ENCODE results near the gene ARPP21. TPM values are rescaled to one million over a fixed set of nuclear protein-coding genes. Genes with fewer than 3 reads are reported as not detected.

The ARPP21 gene
- total RNA-seq, 1 donor from 2014 or later: 54.3 TPM

- Histone ChIP-seq H3K4me3 (ENCODE audit: low read length in 3 of 3) (no peak overlapping the region), H3K4me1 (ENCODE audit: control insufficient read depth in 3 of 3, insufficient read depth in 3 of 3, low read length in 3 of 3) (peaks cover 5 to 13% (median 12%) of the 10 kb centered on the region in 3 donors), H3K9ac (ENCODE audit: low read depth in 1 of 3, low read length in 3 of 3) (no peak overlapping the region), H3K36me3 (ENCODE audit: control insufficient read depth in 3 of 3, insufficient read depth in 3 of 3, low read length in 3 of 3) (no peaks in the 10 kb centered on the region), H3K27me3 (ENCODE audit: control insufficient read depth in 3 of 3, insufficient read depth in 3 of 3, low read length in 3 of 3) (no peaks in the 10 kb centered on the region), H3K27ac (ENCODE audit: low read depth, low read length) (no peak overlapping the region), H3K9me3 (ENCODE audit: control insufficient read depth in 3 of 3, low read length in 3 of 3) (no peaks in the 10 kb centered on the region)
Measured at GRCh38 chr3:35761311-35761710, 122.0 kb downstream of the ARPP21 start.

DNA sequence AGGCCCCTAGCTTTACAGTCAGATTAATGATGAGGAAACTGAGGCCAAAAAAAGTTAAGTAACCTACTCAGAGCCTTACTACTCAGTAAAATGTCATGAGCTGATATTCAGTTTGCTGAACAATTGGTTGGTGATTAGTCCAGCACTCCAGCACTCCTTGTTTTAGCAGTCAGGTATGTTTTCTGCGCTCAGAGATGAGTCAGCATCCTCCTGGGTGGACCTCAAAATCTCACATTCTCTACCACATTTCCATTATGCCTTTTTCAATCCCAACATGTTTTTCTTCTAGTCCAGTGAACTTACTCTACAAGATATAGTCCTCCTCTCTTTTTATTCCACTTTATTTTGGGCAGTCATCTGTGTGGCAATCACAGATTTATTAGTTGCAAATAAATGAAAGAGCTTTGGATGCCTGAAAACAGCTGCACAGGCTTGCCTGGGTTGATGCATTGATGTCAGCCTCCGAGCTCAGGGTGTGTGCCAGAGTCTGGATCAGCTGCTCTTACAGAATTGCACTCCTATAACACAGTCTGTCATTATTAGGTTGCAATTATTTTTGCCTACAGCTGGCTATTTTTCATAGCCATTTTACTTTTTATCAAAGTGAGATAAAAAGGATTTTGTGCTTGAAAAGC lies 133.2 kb downstream of the ARPP21 start:
- Histone ChIP-seq H3K4me1 (ENCODE audit: control insufficient read depth in 3 of 3, insufficient read depth in 3 of 3, low read length in 3 of 3) (peaks cover 12 to 18% (median 13%) of the 10 kb centered on the region in 3 donors), H3K36me3 (ENCODE audit: control insufficient read depth in 3 of 3, insufficient read depth in 3 of 3, low read length in 3 of 3) (peaks cover 0 to 8% (median 0%) of the 10 kb centered on the region in 3 donors)

DNA sequence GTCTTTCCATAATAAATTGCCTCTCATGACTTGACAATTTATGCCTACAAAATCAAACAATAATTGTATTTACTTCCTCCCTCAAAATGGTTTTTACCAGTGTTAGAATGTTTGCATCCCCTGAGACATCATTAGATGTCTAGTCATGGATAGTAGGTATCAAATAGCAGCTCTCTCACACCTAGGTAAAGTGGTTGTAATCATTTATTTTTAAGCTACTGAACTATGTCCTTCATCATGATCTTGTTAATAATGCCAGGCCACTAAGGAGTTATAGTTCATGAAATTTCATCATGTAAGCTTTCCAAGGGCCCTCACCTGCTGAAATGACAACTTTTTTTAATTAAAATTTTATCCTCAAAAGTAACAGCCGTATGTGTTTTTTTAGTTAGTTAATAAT lies 134.1 kb downstream of the ARPP21 start:
- no peaks in the 10 kb centered on the region for H3K9me3 ChIP-seq (ENCODE audit: control insufficient read depth in 3 of 3, low read length in 3 of 3)
- peak overlapping the region; percentile 66 for H3K27ac ChIP-seq (ENCODE audit: low read depth, low read length)
- H3K4me3 ChIP-seq (ENCODE audit: low read length in 3 of 3): no peak overlapping the region
- H3K9ac ChIP-seq (ENCODE audit: low read depth in 1 of 3, low read length in 3 of 3): no peak overlapping the region
- H3K36me3 ChIP-seq (ENCODE audit: control insufficient read depth in 3 of 3, insufficient read depth in 3 of 3, low read length in 3 of 3): peaks cover 0 to 3% (median 0%) of the 10 kb centered on the region in 3 donors
- H3K4me1 ChIP-seq (ENCODE audit: control insufficient read depth in 3 of 3, insufficient read depth in 3 of 3, low read length in 3 of 3): peaks cover 12 to 18% (median 13%) of the 10 kb centered on the region in 3 donors
- no peaks in the 10 kb centered on the region for H3K27me3 ChIP-seq (ENCODE audit: control insufficient read depth in 3 of 3, insufficient read depth in 3 of 3, low read length in 3 of 3)

More for the DNA sequence above, 133.2 kb downstream of the ARPP21 start:
- peak overlapping the region; percentile 66 for H3K27ac ChIP-seq (ENCODE audit: low read depth, low read length)
- no peak overlapping the region for H3K9ac ChIP-seq (ENCODE audit: low read depth in 1 of 3, low read length in 3 of 3)
- no peak overlapping the region for H3K4me3 ChIP-seq (ENCODE audit: low read length in 3 of 3)
- H3K27me3 ChIP-seq (ENCODE audit: control insufficient read depth in 3 of 3, insufficient read depth in 3 of 3, low read length in 3 of 3): no peaks in the 10 kb centered on the region
- no peaks in the 10 kb centered on the region for H3K9me3 ChIP-seq (ENCODE audit: control insufficient read depth in 3 of 3, low read length in 3 of 3)

GRCh38 chr3:35776346-35776745 lies 137.0 kb downstream of the ARPP21 start:
- Histone ChIP-seq H3K27me3 (ENCODE audit: control insufficient read depth in 3 of 3, insufficient read depth in 3 of 3, low read length in 3 of 3) (no peaks in the 10 kb centered on the region), H3K4me3 (ENCODE audit: low read length in 3 of 3) (no peak overlapping the region), H3K9me3 (ENCODE audit: control insufficient read depth in 3 of 3, low read length in 3 of 3) (no peaks in the 10 kb centered on the region), H3K9ac (ENCODE audit: low read depth in 1 of 3, low read length in 3 of 3) (no peak overlapping the region), H3K36me3 (ENCODE audit: control insufficient read depth in 3 of 3, insufficient read depth in 3 of 3, low read length in 3 of 3) (no peaks in the 10 kb centered on the region), H3K4me1 (ENCODE audit: control insufficient read depth in 3 of 3, insufficient read depth in 3 of 3, low read length in 3 of 3) (peaks cover 7 to 18% (median 13%) of the 10 kb centered on the region in 3 donors), H3K27ac (ENCODE audit: low read depth, low read length) (no peak overlapping the region)

DNA sequence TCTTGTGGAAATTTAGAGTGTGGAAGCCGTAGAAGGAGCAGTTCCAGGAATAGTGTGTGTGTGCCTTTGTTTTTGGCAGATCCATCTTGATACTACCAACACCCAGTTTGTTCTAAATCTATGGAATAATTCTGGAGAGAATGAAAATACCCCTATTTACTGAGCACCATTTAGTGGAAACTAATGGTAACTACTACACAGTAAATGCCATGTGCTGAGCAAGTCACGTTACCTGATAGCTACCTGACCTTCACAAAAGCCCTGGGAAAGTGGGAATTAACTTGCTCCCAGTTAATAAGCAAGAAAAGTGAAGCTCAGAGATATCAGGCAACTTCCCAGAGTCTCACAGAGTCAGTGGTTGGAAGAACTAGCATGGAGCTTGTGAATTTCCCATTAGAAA lies 137.7 kb downstream of the ARPP21 start:
- H3K36me3 ChIP-seq (ENCODE audit: control insufficient read depth in 3 of 3, insufficient read depth in 3 of 3, low read length in 3 of 3): no peaks in the 10 kb centered on the region
- no peaks in the 10 kb centered on the region for H3K27me3 ChIP-seq (ENCODE audit: control insufficient read depth in 3 of 3, insufficient read depth in 3 of 3, low read length in 3 of 3)
- no peak overlapping the region for H3K9ac ChIP-seq (ENCODE audit: low read depth in 1 of 3, low read length in 3 of 3)
- H3K4me3 ChIP-seq (ENCODE audit: low read length in 3 of 3): no peak overlapping the region
- no peaks in the 10 kb centered on the region for H3K9me3 ChIP-seq (ENCODE audit: control insufficient read depth in 3 of 3, low read length in 3 of 3)
- peaks cover 7 to 16% (median 13%) of the 10 kb centered on the region in 3 donors for H3K4me1 ChIP-seq (ENCODE audit: control insufficient read depth in 3 of 3, insufficient read depth in 3 of 3, low read length in 3 of 3)
- H3K27ac ChIP-seq (ENCODE audit: low read depth, low read length): no peak overlapping the region

- no peak overlapping the region for H3K4me3 ChIP-seq (ENCODE audit: low read length in 3 of 3)
- no peaks in the 10 kb centered on the region for H3K27me3 ChIP-seq (ENCODE audit: control insufficient read depth in 3 of 3, insufficient read depth in 3 of 3, low read length in 3 of 3)
- no peaks in the 10 kb centered on the region for H3K36me3 ChIP-seq (ENCODE audit: control insufficient read depth in 3 of 3, insufficient read depth in 3 of 3, low read length in 3 of 3)
- no peak overlapping the region for H3K9ac ChIP-seq (ENCODE audit: low read depth in 1 of 3, low read length in 3 of 3)
- H3K9me3 ChIP-seq (ENCODE audit: control insufficient read depth in 3 of 3, low read length in 3 of 3): no peaks in the 10 kb centered on the region
- peaks cover 3 to 9% (median 9%) of the 10 kb centered on the region in 3 donors for H3K4me1 ChIP-seq (ENCODE audit: control insufficient read depth in 3 of 3, insufficient read depth in 3 of 3, low read length in 3 of 3)
- H3K27ac ChIP-seq (ENCODE audit: low read depth, low read length): no peak overlapping the region
Measured at GRCh38 chr3:35777563-35778554, 138.5 kb downstream of the ARPP21 start.

- H3K4me3 ChIP-seq (ENCODE audit: low read length in 3 of 3): no peak overlapping the region
- no peaks in the 10 kb centered on the region for H3K27me3 ChIP-seq (ENCODE audit: control insufficient read depth in 3 of 3, insufficient read depth in 3 of 3, low read length in 3 of 3)
- no peaks in the 10 kb centered on the region for H3K36me3 ChIP-seq (ENCODE audit: control insufficient read depth in 3 of 3, insufficient read depth in 3 of 3, low read length in 3 of 3)
- H3K4me1 ChIP-seq (ENCODE audit: control insufficient read depth in 3 of 3, insufficient read depth in 3 of 3, low read length in 3 of 3): no peaks in the 10 kb centered on the region
- H3K27ac ChIP-seq (ENCODE audit: low read depth, low read length): no peak overlapping the region
- H3K9ac ChIP-seq (ENCODE audit: low read depth in 1 of 3, low read length in 3 of 3): no peak overlapping the region
- H3K9me3 ChIP-seq (ENCODE audit: control insufficient read depth in 3 of 3, low read length in 3 of 3): no peaks in the 10 kb centered on the region
Measured at GRCh38 chr3:35779611-35780010, 140.3 kb downstream of the ARPP21 start.

DNA sequence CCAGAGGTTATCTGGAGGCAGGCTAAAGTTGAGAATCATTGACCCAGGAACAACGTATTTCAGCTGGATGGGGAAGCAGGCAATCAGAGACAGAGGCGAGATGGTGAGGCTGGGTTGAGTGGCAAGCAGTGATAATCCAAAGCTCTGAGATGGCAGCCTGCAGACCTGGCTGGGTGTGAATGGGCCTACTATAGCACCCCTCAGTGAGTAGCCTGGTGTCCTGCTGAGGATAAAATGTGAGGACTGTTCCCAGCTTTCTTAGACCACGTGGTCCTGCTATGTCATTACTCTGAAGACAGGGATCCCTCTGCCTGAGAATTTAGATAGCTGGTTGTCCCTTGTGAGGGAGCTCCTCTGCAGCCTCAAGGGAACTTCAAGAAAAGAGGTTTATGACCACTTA lies 141.5 kb downstream of the ARPP21 start:
- Histone ChIP-seq H3K9me3 (ENCODE audit: control insufficient read depth in 3 of 3, low read length in 3 of 3) (no peaks in the 10 kb centered on the region), H3K27ac (ENCODE audit: low read depth, low read length) (no peak overlapping the region), H3K9ac (ENCODE audit: low read depth in 1 of 3, low read length in 3 of 3) (no peak overlapping the region), H3K4me3 (ENCODE audit: low read length in 3 of 3) (no peak overlapping the region), H3K36me3 (ENCODE audit: control insufficient read depth in 3 of 3, insufficient read depth in 3 of 3, low read length in 3 of 3) (no peaks in the 10 kb centered on the region), H3K4me1 (ENCODE audit: control insufficient read depth in 3 of 3, insufficient read depth in 3 of 3, low read length in 3 of 3) (no peaks in the 10 kb centered on the region), H3K27me3 (ENCODE audit: control insufficient read depth in 3 of 3, insufficient read depth in 3 of 3, low read length in 3 of 3) (no peaks in the 10 kb centered on the region)

- no peak overlapping the region for H3K9ac ChIP-seq (ENCODE audit: low read depth in 1 of 3, low read length in 3 of 3)
- H3K27me3 ChIP-seq (ENCODE audit: control insufficient read depth in 3 of 3, insufficient read depth in 3 of 3, low read length in 3 of 3): no peaks in the 10 kb centered on the region
- no peak overlapping the region for H3K4me3 ChIP-seq (ENCODE audit: low read length in 3 of 3)
- H3K36me3 ChIP-seq (ENCODE audit: control insufficient read depth in 3 of 3, insufficient read depth in 3 of 3, low read length in 3 of 3): no peaks in the 10 kb centered on the region
- H3K27ac ChIP-seq (ENCODE audit: low read depth, low read length): no peak overlapping the region
- peaks cover 0 to 5% (median 1%) of the 10 kb centered on the region in 3 donors for H3K4me1 ChIP-seq (ENCODE audit: control insufficient read depth in 3 of 3, insufficient read depth in 3 of 3, low read length in 3 of 3)
- H3K9me3 ChIP-seq (ENCODE audit: control insufficient read depth in 3 of 3, low read length in 3 of 3): no peaks in the 10 kb centered on the region
Measured at GRCh38 chr3:35781558-35781957, 142.2 kb downstream of the ARPP21 start.

- H3K9ac ChIP-seq (ENCODE audit: low read depth in 1 of 3, low read length in 3 of 3): no peak overlapping the region
- H3K27ac ChIP-seq (ENCODE audit: low read depth, low read length): no peak overlapping the region
Measured at GRCh38 chr3:35782355-35782754, 143.0 kb downstream of the ARPP21 start.

More at GRCh38 chr3:35782355-35782754, 143.0 kb downstream of the ARPP21 start:
- Histone ChIP-seq H3K4me1 (ENCODE audit: control insufficient read depth in 3 of 3, insufficient read depth in 3 of 3, low read length in 3 of 3) (peaks cover 0 to 11% (median 2%) of the 10 kb centered on the region in 3 donors), H3K4me3 (ENCODE audit: low read length in 3 of 3) (no peak overlapping the region), H3K9me3 (ENCODE audit: control insufficient read depth in 3 of 3, low read length in 3 of 3) (no peaks in the 10 kb centered on the region), H3K36me3 (ENCODE audit: control insufficient read depth in 3 of 3, insufficient read depth in 3 of 3, low read length in 3 of 3) (no peaks in the 10 kb centered on the region), H3K27me3 (ENCODE audit: control insufficient read depth in 3 of 3, insufficient read depth in 3 of 3, low read length in 3 of 3) (no peaks in the 10 kb centered on the region)
